ENCODE measurements around the gene ROR1. TPM values are rescaled to one million over a fixed set of nuclear protein-coding genes. Genes with fewer than 3 reads are reported as not detected.

The ROR1 gene
- total and polyA plus RNA-seq, 2 experiments from 2014 or later: 27.6 to 47.8 TPM

- Histone ChIP-seq H3K4me1 (ENCODE audit: low read depth) (peaks cover 13% of the 10 kb centered on the region), H3K36me3 (no peaks in the 10 kb centered on the region), H3K9me3 (ENCODE audit: low read depth) (no peaks in the 10 kb centered on the region), H3K27me3 (no peaks in the 10 kb centered on the region), H3K4me3 (no peak overlapping the region), H3K27ac (no peak overlapping the region)
- no peak for DNase-seq (ENCODE audit: low read depth in 1 of 2, low spot score in 1 of 2)
- TF ChIP-seq, protein P1, sequence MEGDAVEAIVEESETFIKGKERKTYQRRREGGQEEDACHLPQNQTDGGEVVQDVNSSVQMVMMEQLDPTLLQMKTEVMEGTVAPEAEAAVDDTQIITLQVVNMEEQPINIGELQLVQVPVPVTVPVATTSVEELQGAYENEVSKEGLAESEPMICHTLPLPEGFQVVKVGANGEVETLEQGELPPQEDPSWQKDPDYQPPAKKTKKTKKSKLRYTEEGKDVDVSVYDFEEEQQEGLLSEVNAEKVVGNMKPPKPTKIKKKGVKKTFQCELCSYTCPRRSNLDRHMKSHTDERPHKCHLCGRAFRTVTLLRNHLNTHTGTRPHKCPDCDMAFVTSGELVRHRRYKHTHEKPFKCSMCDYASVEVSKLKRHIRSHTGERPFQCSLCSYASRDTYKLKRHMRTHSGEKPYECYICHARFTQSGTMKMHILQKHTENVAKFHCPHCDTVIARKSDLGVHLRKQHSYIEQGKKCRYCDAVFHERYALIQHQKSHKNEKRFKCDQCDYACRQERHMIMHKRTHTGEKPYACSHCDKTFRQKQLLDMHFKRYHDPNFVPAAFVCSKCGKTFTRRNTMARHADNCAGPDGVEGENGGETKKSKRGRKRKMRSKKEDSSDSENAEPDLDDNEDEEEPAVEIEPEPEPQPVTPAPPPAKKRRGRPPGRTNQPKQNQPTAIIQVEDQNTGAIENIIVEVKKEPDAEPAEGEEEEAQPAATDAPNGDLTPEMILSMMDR (IDR thresholded peaks at IDR 0.05; ENCODE audit: low read depth, low read length): no peak
Observed at GRCh38 chr1:63884486-63884885, 110.7 kb downstream of the ROR1 start.

GRCh38 chr1:63885899-63886298 is 112.1 kb downstream of the ROR1 start:
- Histone ChIP-seq H3K27ac (no peak overlapping the region), H3K9me3 (ENCODE audit: low read depth) (no peaks in the 10 kb centered on the region), H3K36me3 (no peaks in the 10 kb centered on the region), H3K4me3 (no peak overlapping the region), H3K4me1 (ENCODE audit: low read depth) (peaks cover 7% of the 10 kb centered on the region), H3K27me3 (no peaks in the 10 kb centered on the region)
- DNase-seq (ENCODE audit: low read depth in 1 of 2, low spot score in 1 of 2): no peak
- TF ChIP-seq, protein P1 (IDR thresholded peaks at IDR 0.05; ENCODE audit: low read depth, low read length): no peak

- DNase-seq (ENCODE audit: low read depth in 1 of 2, low spot score in 1 of 2): no peak
- no peaks in the 10 kb centered on the region for H3K27me3 ChIP-seq
Observed at GRCh38 chr1:63886340-63886739, 112.5 kb downstream of the ROR1 start.

GRCh38 chr1:63887809-63888208 is 114.0 kb downstream of the ROR1 start:
- no peaks in the 10 kb centered on the region for H3K9me3 ChIP-seq (ENCODE audit: low read depth)
- H3K36me3 ChIP-seq: no peaks in the 10 kb centered on the region
- H3K27me3 ChIP-seq: no peaks in the 10 kb centered on the region
- H3K27ac ChIP-seq: no peak overlapping the region
- no peak for DNase-seq (ENCODE audit: low read depth in 1 of 2, low spot score in 1 of 2)
- TF ChIP-seq, protein P1 (IDR thresholded peaks at IDR 0.05; ENCODE audit: low read depth, low read length): no peak
- no peak overlapping the region for H3K4me3 ChIP-seq
- peaks cover 4% of the 10 kb centered on the region for H3K4me1 ChIP-seq (ENCODE audit: low read depth)

More at GRCh38 chr1:63886340-63886739, 112.5 kb downstream of the ROR1 start:
- Histone ChIP-seq H3K9me3 (ENCODE audit: low read depth) (no peaks in the 10 kb centered on the region), H3K36me3 (no peaks in the 10 kb centered on the region), H3K4me3 (no peak overlapping the region), H3K27ac (no peak overlapping the region), H3K4me1 (ENCODE audit: low read depth) (peaks cover 4% of the 10 kb centered on the region)
- TF ChIP-seq, protein P1 (IDR thresholded peaks at IDR 0.05; ENCODE audit: low read depth, low read length): no peak

DNA sequence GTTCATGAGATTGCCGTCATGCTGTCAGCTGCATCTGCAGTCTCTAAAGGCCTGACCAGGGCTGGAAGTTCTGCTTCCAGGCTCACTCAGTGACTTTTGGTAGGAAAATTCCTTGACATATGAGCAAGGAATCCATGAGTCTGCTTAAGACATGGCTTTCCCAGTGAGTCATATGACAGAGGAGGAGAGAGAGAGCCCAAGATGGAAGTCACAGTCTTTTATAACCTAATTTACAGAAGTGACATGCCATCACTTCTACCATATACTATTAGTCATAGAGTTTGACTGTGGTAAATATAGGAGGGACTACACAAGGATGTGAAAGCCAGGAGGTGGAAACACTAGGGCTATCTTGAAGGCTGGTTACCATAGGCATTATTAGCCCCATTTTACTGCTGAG is 115.2 kb downstream of the ROR1 start:
- Histone ChIP-seq H3K9me3 (ENCODE audit: low read depth) (no peaks in the 10 kb centered on the region), H3K4me3 (no peak overlapping the region), H3K4me1 (ENCODE audit: low read depth) (peaks cover 4% of the 10 kb centered on the region), H3K27me3 (no peaks in the 10 kb centered on the region), H3K27ac (no peak overlapping the region), H3K36me3 (no peaks in the 10 kb centered on the region)
- TF ChIP-seq, protein P1 (IDR thresholded peaks at IDR 0.05; ENCODE audit: low read depth, low read length): no peak
- DNase-seq (ENCODE audit: low read depth in 1 of 2, low spot score in 1 of 2): no peak

- Histone ChIP-seq H3K36me3 (no peaks in the 10 kb centered on the region), H3K4me1 (ENCODE audit: low read depth) (no peaks in the 10 kb centered on the region), H3K9me3 (ENCODE audit: low read depth) (no peaks in the 10 kb centered on the region), H3K4me3 (no peak overlapping the region), H3K27me3 (no peaks in the 10 kb centered on the region), H3K27ac (no peak overlapping the region)
- no peak for DNase-seq (ENCODE audit: low read depth in 1 of 2, low spot score in 1 of 2)
- TF ChIP-seq, protein P1 (IDR thresholded peaks at IDR 0.05; ENCODE audit: low read depth, low read length): no peak
Observed at GRCh38 chr1:63890468-63890867, 116.7 kb downstream of the ROR1 start.
